SK-N-SH treated with all-trans-retinoic acid at 6 μM for 48 hours (cell line): ENCODE results near the gene MARCKS.

ENCODE experiments used
- CSDC2 ChIP-seq: fragments of 250-450 bp; sonication (Bioruptor Pico); IDR thresholded peaks from 2 replicates; pipeline ENCODE4 v1.5.0; 2020; ENCODE audit warnings: mild to moderate bottlenecking, moderate library complexity
- OSR1 ChIP-seq: fragments of 250-450 bp; sonication (Bioruptor Pico); IDR thresholded peaks from 2 replicates; pipeline ENCODE4 v1.8.0; 2022; ENCODE audit warnings: moderate library complexity, mild to moderate bottlenecking, inconsistent platforms
- RARB ChIP-seq: fragments of 250-450 bp; sonication (Bioruptor Pico); IDR thresholded peaks from 2 replicates; pipeline ENCODE4 v1.8.0; 2021; ENCODE audit warnings: mild to moderate bottlenecking, moderate library complexity
- SNAI2 ChIP-seq: fragments of 250-450 bp; sonication (Bioruptor Pico); IDR thresholded peaks from 2 replicates; pipeline ENCODE4 v1.5.0; 2020; ENCODE audit warnings: mild to moderate bottlenecking, moderate library complexity

- no peak for TF ChIP-seq CSDC2 (CRISPR knock-in tag)
- no peak for TF ChIP-seq RARB (CRISPR knock-in tag)
- no peak for TF ChIP-seq OSR1 (CRISPR knock-in tag)
- no peak for TF ChIP-seq SNAI2
Observed at GRCh38 chr6:113824866-113825265, 32.3 kb upstream of the MARCKS start.
